HepG2 (cell line): ENCODE data around the gene MADCAM1. TPM values are rescaled to one million over a fixed set of nuclear protein-coding genes. Genes with fewer than 3 reads are reported as not detected.

Experiments used
- CEBPG ChIP-seq: IDR thresholded peaks from 2 replicates; pipeline ENCODE4 v1.6.1; 2016
- EHMT2 ChIP-seq: fragments of 200-600 bp; sonication (generic); IDR thresholded peaks from 2 replicates; pipeline ENCODE4 v1.7.0; 2017; ENCODE audit warnings: antibody characterized with exemption, low read depth, low read length, borderline replicate concordance
- ETV5 ChIP-seq: IDR thresholded peaks from 2 replicates; pipeline ENCODE4 v1.6.1; 2018; ENCODE audit warnings: missing biosample characterization, missing genetic modification reagents, inconsistent platforms, borderline replicate concordance
- HMG20A ChIP-seq: IDR thresholded peaks from 2 replicates; pipeline ENCODE4 v1.6.1; 2016; ENCODE audit warnings: borderline replicate concordance
- HNRNPLL ChIP-seq: fragments of 200-400 bp; formaldehyde crosslinking; IDR thresholded peaks from 2 replicates; pipeline ENCODE4 v1.6.1; 2017; ENCODE audit warnings: mild to moderate bottlenecking, low read depth, low read length; ENCODE audit not compliant: poor library complexity, severe bottlenecking
- MED1 ChIP-seq: sonication (generic); formaldehyde crosslinking; IDR thresholded peaks from 2 replicates; pipeline ENCODE4 v1.4.0; 2020; ENCODE audit warnings: missing genetic modification reagents
- NRL ChIP-seq: sonication (generic); formaldehyde crosslinking; IDR thresholded peaks from 2 replicates; pipeline ENCODE4 v1.5.0; 2020; ENCODE audit warnings: missing genetic modification reagents, mild to moderate bottlenecking, moderate library complexity, borderline replicate concordance
- PLRG1 ChIP-seq: fragments of 450-650 bp; conservative IDR thresholded peaks from 2 replicates; pipeline ENCODE4 v1.6.1; 2016
- POGZ ChIP-seq: sonication (generic); formaldehyde crosslinking; IDR thresholded peaks from 2 replicates; pipeline ENCODE4 v1.4.0; 2020; ENCODE audit warnings: mild to moderate bottlenecking, missing genetic modification reagents
- SMAD9 ChIP-seq: sonication (generic); formaldehyde crosslinking; IDR thresholded peaks from 2 replicates; pipeline ENCODE4 v1.5.1; 2020; ENCODE audit warnings: mild to moderate bottlenecking, missing genetic modification reagents
- SNAI1 ChIP-seq: sonication (generic); formaldehyde crosslinking; IDR thresholded peaks from 2 replicates; pipeline ENCODE4 v1.5.0; 2020; ENCODE audit warnings: mild to moderate bottlenecking, missing genetic modification reagents, borderline replicate concordance
- SNAPC4 ChIP-seq: sonication (generic); formaldehyde crosslinking; IDR thresholded peaks from 2 replicates; pipeline ENCODE4 v1.4.0; 2020; ENCODE audit warnings: mild to moderate bottlenecking, missing genetic modification reagents
- SRF ChIP-seq: IDR thresholded peaks from 2 replicates; pipeline ENCODE4 v1.6.1; 2011; ENCODE audit warnings: mild to moderate bottlenecking, low read depth, low read length, moderate library complexity
- TGIF2 ChIP-seq: IDR thresholded peaks from 2 replicates; pipeline ENCODE4 v1.6.1; 2016; ENCODE audit warnings: control low read depth, missing compliant biosample characterization
- TOPORS ChIP-seq: sonication (generic); formaldehyde crosslinking; IDR thresholded peaks from 2 replicates; pipeline ENCODE4 v1.8.0; 2023; ENCODE audit warnings: mild to moderate bottlenecking, missing genetic modification reagents
- YEATS2 ChIP-seq: sonication (generic); formaldehyde crosslinking; IDR thresholded peaks from 2 replicates; pipeline ENCODE4 v1.4.0; 2020; ENCODE audit warnings: missing genetic modification reagents, borderline replicate concordance
- ZBTB49 ChIP-seq: sonication (generic); formaldehyde crosslinking; IDR thresholded peaks from 2 replicates; pipeline ENCODE4 v1.4.0; 2020; ENCODE audit warnings: missing genetic modification reagents, borderline replicate concordance
- ZFP62 ChIP-seq: sonication (generic); formaldehyde crosslinking; IDR thresholded peaks from 2 replicates; pipeline ENCODE4 v1.4.0; 2020; ENCODE audit warnings: missing genetic modification reagents
- ZKSCAN1 ChIP-seq: fragments of 150-350 bp; IDR thresholded peaks from 2 replicates; pipeline ENCODE4 v1.6.1; 2014; ENCODE audit warnings: low read length
- ZNF451 ChIP-seq: sonication (generic); formaldehyde crosslinking; IDR thresholded peaks from 2 replicates; pipeline ENCODE4 v1.5.0; 2020; ENCODE audit warnings: mild to moderate bottlenecking, missing genetic modification reagents
- polyA plus RNA-seq, 8 experiments: library from polyadenylated mRNA; depleted of rRNA in 3 of 8; stranded (reverse) in 7 of 8; unstranded in 1 of 8; fragments of >200 nt; fragmentation: Illumina TruSeq in 4 of 8; extraction: Trizol in 4 of 8; gene quantifications; 2 replicates each; pipeline versions ENCODE4 v1.2.1 to v1.2.3, GENCODE V29; 2011 to 2016; ENCODE audit warnings: low read depth in 4 of 8, missing spikeins in 1 of 8, mixed read lengths in 1 of 8; ENCODE audit not compliant: insufficient read depth in 1 of 8
- total RNA-seq, 5 experiments: library from RNA; depleted of rRNA; stranded (reverse); fragments of >200 nt; fragmentation: Illumina TruSeq; extraction: Trizol; gene quantifications; 2 replicates each; pipeline ENCODE4 v1.2.3, GENCODE V29; 2016; ENCODE audit warnings: low read depth in 1 of 5
- TF ChIP-seq, protein P1 (sequence below): sonication (generic); formaldehyde crosslinking; IDR thresholded peaks from 2 replicates; pipeline ENCODE4 v1.4.0; 2020; ENCODE audit warnings: mild to moderate bottlenecking, missing genetic modification reagents
- TF ChIP-seq, protein P2 (sequence below): sonication (generic); formaldehyde crosslinking; IDR thresholded peaks from 2 replicates; pipeline ENCODE4 v1.8.1; 2023; ENCODE audit warnings: mild to moderate bottlenecking, missing genetic modification reagents

Gene MADCAM1
- total and polyA plus RNA-seq, 2 of the 13 experiments (the other 11 are each of a cell fraction or from before 2014, with no cell fraction given), result 0.29 to 0.33 TPM

DNA sequence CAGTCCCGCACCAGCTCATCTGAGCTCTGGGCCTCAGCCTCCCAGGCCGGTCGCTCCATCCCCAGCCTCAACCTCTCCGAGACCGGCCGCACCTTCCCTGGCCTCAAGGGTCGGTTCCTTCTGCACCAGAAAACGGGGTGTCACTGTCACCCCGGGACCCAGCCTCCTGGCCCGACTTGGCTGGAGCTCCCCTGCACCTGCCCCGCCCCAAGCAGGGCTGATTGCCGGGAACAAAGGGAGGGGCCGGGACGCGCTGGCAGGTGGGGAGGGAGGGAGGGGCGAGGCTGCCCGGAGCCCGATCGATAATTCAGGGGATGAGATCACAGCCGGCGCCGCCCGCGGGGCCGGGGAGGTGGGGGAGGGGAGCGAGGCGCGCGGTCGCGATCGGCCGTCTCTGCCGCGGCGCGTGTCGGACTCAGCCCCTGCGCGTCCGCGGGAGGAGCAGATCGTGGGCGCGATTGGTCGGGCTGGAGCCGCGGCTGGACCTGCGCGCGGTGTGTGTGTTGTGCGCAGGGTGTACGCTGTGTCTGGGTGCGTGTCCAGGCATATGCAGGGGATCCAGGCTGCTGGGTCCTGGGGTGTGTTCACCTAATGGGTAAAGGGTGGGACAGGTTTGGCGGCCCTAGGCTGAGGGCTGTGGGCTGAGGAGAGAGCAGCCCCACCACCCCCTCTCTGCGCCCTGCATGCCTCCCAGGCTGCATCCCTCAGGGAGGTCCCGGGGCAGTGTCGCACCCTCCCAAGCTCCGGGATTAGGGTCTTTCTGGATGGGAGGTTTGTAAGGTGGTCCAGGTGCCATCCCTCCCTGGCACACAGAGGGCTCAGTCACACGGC, 34.4 kb upstream of the MADCAM1 start (continued):
- TF ChIP-seq EHMT2, result no peak
- peak; percentile 37; the same call in 1 of the 2 replicates for TF ChIP-seq ETV5
- TF ChIP-seq HNRNPLL, result peak; percentile 29
- peak; percentile 32; the same call in 1 of the 2 replicates for TF ChIP-seq YEATS2 (CRISPR knock-in tag)
- TF ChIP-seq TOPORS (CRISPR knock-in tag), result 0 out of 2 replicates have a peak, but pooled peaks have one; percentile 52
- TF ChIP-seq ZKSCAN1, result no peak
- no peak for TF ChIP-seq SNAI1 (CRISPR knock-in tag)
- TF ChIP-seq TGIF2 (CRISPR knock-in tag), result no peak; the same call in 1 of the 2 replicates
- TF ChIP-seq ZFP62 (CRISPR knock-in tag), result no peak
- TF ChIP-seq, protein P1, sequence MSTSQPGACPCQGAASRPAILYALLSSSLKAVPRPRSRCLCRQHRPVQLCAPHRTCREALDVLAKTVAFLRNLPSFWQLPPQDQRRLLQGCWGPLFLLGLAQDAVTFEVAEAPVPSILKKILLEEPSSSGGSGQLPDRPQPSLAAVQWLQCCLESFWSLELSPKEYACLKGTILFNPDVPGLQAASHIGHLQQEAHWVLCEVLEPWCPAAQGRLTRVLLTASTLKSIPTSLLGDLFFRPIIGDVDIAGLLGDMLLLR, result no peak; the same call in 1 of the 2 replicates
- TF ChIP-seq HMG20A (CRISPR knock-in tag), result peak; percentile 24; the same call in 1 of the 2 replicates
- TF ChIP-seq, protein P2, sequence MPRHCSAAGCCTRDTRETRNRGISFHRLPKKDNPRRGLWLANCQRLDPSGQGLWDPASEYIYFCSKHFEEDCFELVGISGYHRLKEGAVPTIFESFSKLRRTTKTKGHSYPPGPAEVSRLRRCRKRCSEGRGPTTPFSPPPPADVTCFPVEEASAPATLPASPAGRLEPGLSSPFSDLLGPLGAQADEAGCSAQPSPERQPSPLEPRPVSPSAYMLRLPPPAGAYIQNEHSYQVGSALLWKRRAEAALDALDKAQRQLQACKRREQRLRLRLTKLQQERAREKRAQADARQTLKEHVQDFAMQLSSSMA (CRISPR knock-in tag), result no peak
- peak; percentile 70 for TF ChIP-seq MED1 (CRISPR knock-in tag)
- no peak for TF ChIP-seq SRF
- no peak for TF ChIP-seq NRL (CRISPR knock-in tag)
- TF ChIP-seq ZBTB49, result no peak
- TF ChIP-seq CEBPG, result no peak
- TF ChIP-seq PLRG1, result no peak
- TF ChIP-seq SNAPC4, result no peak
- no peak for TF ChIP-seq ZNF451 (CRISPR knock-in tag)
- TF ChIP-seq POGZ, result no peak
- no peak for TF ChIP-seq SMAD9 (CRISPR knock-in tag)
